NCI-H1436 treated with DMSO at 0.1 percent for 48 hours (cell line): ENCODE data around the gene NAV2.

Experiments used
- DNase-seq: peaks from one replicate; lab custom pipeline; 2025; lab: John Stamatoyannopoulos, UW

NAV2 gene

DNA sequence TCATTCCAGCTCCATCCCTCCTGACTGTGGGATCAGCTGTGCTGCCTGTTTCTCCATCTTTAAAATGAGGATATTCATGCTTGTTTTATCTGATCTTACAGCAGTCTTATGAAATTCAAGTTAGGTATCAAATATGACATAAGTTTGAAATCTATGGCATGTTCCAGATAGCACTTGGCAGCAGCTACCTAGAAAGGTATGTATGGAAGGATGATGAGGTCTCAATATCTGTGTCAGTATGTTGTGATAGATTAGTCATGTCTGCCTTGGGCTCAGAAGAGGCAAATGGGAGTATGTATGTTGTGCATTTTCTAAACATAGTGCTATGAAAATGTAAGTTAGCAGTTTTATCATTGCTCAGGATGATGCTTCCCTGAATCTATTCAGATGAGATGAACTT, 122.1 kb downstream of the NAV2 start:
- no peak for DNase-seq

DNA sequence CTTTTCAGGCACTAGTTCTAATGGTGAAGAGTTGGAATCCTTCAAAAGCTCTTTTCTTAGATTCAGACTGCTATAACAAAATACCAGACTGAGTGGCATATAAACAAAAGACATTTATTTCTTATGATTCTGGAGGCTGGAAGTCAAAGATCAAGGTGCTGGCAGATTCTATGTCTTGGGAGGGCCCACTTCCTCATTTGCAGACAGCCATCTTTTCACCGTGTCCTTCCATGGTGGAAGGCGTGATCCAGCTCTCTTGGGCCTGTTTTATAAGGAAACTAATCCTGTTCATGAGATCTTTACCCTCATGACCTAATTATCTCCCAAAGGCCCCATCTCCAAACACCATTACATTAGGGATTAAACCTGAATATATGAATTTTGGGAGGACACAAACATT, 124.0 kb downstream of the NAV2 start:
- no peak for DNase-seq

DNA sequence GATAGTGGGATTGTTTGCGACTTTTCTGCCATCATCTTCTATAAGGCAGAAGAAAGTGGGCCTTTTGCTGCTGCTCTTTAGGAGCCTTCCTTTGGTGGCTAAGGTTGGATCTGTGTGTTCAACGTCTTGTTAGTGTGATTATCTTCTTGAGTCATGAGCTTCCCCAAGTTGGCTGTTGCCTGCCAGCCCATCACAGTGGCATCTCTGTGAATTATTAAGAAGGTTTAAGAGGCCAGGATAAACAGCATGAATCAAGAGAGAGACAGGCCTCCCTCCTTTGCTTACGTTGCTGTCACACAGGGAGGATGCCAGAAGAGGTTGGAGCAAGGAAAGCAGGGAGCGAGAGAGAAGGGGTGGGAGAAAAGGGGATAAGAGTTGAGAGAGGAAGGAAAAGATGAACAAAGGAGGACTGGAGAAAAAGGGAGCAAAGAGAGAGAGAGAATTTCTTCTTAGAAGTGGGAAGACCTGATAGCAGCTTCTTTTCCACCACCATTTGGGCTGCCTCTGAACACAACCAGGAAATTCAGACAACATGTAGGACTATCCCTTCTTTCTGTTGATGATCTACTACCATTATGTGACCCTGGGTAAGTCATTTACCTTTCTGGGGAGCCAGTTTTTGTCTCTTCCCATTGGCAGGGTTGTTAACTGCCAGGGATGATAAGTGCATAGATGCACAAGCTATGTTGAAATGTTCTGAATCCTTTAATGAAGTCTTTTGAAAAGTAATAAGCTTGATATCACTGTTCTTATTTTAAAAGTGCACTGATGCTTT, 126.5 kb downstream of the NAV2 start:
- no peak for DNase-seq

DNA sequence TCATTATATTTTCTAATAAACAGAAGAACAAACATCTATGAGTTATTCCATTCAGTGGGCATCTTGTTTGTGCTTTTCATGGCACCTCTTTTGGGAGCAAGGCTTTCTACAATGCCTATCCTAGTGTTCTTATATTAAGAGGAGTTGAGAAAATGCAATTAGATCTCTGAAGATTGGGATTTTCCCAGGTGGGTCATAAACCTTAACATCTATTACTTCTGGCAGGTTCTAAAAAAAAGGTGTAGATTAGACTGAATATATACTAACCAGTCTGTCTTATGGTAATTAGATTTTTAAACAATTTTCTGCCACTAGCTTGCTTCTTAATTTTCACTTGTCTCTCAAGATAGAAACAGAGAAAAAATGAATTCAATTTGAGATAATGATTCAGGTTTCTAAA, 128.3 kb downstream of the NAV2 start:
- DNase-seq = no peak

DNA sequence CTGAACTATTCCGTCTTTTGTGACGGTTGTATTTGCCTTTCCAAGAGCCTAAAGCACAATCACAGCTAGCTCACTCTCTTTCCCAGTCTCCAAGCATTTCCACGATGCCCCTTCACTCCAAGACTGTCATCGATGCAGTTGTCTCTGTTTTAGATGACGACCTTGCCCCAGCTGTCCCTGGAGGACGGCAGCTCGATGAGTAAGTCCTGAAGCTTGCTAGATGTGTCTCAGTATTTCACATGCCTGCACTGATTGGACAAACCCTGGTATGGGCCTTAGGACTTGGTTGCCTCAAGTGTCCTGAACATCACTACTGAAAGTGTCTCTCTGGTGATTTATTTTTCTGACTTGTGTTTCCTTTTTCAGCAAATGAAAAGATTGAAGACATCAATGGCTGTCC, 129.9 kb downstream of the NAV2 start:
- DNase-seq = no peak

DNA sequence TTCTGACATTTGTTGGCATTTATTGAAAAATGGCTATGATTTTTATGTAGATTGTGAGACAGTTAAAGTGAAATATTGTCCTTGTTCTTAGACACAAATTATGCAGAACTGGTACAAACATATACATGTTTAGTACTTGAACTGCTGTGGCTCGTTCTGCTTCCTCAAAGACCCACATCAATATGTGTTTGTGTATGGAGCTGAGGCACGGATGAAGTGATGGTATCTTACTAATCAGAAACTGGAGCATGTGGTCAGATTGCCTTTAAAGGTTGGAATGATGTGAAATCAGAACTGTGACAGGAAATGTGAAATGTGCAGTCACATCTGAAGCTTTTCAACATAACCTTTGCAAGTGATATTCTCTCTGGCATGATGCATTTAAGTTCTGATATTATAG, 130.4 kb downstream of the NAV2 start:
- DNase-seq = no peak

DNA sequence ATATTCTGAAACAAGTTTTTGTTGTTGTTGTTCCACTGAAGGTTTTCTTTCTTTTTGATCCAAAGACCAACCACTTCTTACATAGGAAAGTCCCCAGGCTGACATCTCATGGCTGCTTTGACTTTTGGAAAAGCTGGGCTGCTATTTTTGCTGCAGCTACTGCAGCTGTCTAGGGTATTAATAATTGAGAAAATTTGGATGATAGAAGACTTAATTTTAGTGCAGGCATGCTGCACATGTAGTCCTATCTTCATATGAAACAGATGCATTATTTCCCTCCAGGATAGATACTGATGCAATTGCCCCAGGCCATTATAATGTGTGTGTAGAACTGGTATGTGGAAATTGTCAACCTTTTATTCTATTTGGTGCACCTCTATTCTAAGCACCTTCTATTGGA, 131.4 kb downstream of the NAV2 start:
- no peak for DNase-seq

DNA sequence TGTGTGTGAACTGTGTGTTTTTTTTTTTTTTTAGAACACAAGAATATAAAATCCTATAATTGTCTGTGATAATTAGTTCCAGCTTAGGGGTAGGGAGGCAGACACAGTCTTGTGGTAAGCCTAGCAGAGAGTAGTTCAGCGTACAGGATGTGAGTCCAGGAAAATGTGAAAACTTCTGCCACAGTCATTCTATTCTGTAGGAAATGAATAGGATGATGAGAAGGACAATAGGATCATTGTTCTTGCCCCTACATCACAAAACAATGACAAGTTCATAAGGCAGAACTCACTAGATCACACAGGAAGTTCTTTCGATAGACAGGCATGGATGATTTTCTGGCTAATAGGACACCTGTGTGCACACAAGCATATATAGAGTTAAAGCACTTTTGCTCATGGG, 132.2 kb downstream of the NAV2 start:
- no peak for DNase-seq

DNA sequence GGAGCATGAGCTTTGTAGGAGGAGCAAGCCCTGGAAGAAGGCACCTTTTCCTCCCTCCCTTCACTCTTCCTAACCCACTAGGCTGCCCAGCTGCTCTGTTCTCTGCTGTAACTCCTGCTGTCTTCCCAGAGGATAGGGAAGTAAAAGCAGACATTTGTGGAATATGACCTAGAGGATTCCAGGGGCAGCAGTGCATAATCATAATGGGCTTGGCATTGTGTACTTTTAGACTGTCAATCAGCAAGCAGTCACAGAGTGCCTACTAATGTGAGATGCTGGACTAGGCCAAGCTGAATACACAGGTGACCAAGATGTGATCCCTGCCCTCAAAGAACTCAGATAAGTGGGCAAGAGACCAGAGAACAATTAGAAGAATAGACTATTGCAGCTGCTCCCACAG, 133.0 kb downstream of the NAV2 start:
- DNase-seq = no peak

DNA sequence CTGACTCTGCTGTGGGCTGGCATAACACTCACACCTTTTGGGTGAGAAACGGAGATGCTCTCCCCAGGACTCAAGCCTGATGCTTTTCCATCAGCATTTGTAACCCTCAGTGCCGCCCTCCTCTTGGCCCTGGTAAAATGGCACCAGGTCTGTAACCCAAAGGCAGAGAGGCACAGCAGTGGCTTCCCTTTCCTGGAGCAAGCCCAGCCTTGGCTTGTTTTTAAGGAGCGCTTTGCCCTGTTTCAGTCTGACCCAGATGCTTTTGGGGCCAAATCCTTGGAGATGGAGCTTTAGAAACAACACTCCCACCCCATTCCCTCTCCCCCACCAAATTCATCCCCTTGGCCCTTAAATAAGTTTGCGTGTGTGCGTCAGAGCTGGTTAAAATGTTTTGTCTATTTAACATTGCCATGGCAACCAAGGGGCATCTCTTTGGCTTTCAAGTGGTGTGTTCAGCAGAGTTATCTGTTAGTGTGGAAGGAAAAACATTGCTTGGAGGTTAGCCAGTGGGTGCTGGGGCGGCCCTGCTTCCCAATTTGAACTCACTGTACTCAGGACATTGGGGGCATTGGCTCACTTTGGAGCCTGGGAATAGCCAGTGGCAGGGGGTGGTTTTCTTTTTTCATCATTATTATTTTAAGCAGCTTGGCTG, 134.1 kb downstream of the NAV2 start:
- DNase-seq = no peak

DNA sequence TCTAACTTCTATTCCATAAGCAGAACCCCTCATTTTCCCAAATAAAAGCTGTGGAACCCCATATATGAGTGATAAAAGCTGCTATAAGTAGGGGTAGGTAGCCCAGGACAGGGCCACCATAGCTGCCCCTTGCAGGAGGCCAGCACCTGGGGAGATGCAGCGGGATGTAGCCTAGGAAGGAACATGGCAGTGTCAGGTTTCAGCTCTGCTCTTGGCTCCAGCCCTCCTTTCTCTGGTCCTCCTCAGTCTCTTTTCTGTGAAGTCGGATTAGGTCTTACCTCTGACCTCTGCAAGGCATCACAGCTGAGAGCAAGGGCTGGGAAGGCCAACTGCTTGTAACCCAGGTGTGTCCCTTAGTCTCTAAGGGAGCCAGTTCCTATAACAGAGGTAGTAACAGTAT, 135.6 kb downstream of the NAV2 start:
- no peak for DNase-seq

DNA sequence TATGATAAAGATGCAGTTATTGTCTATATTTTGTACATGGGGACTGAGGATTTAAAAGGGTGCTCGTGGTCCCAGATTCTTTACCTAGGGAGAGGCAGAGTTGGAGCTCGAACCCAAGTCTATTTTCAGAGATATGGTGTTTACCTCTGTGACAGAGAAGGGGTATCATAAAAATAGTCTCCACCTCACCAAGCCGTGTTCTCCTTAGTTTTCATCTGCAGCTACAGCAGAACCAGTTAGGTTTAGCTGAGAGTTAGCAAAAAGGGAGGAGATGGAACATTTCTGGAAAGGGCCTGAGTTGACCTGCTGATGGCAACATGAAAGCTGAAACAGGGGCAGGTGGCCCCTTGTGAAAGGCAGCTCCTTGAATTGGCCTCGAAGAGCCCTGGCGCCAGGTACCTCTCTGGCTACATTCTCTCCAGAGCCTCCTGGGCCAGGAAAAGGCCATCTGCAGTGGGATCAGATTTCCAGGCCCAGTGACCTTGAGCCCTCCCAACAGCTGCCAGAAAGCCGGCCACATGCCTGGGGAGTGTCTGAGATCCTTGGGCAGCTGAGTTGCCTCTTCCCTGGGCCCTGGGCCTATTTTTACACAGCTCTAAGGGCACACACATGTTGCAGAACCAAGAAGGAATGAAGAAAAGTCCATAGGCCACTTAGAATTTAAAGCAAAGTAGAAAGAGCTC, 136.6 kb downstream of the NAV2 start:
- no peak for DNase-seq

DNA sequence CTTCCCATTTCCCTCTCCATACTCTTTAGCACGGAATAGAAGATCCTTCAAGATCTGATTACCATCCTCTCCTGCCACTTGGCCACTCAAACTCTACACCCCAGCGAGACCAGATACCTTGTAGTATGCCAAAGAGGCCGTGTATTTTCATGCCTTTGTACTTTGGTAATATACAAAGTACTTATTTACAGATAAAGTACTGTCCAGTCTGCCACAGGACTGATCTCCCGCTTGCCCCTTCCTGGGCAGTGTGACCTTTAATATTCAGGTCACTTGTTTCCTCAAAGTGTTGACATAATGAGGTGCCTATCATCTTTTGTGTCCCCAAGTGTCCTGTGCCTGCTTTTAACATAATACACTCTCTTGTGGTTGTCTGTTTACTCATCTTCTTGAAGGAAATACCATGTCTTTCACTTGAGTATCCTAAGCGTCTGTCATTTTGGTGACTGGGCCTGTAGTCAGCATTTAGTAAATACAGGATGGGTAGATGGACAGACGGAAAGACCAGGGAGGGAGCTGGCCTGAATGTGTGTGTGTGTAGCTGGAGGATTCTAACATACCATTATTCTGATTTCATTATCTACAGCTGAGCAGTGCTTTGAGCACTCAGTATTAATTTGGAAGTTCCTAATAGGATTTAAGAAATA, 137.4 kb downstream of the NAV2 start:
- DNase-seq = no peak

DNA sequence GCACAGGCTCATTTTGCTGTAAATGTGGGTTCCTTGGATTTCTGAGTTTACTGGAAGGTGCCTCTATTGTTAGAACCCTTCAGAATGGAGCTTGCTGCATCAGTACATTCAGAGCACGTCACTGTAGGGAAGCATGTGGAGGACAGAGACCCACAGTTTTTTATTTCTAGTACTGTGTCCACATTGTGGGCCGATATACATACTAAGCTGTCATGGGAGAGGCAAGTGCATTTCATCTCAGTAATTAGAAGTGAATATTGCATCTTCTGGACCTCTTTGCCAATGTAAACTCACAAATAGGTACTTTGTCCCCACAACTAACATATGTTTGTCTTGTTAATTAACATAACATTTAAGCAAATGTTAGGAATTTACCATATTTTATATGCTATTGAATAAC, 139.7 kb downstream of the NAV2 start:
- no peak for DNase-seq

DNA sequence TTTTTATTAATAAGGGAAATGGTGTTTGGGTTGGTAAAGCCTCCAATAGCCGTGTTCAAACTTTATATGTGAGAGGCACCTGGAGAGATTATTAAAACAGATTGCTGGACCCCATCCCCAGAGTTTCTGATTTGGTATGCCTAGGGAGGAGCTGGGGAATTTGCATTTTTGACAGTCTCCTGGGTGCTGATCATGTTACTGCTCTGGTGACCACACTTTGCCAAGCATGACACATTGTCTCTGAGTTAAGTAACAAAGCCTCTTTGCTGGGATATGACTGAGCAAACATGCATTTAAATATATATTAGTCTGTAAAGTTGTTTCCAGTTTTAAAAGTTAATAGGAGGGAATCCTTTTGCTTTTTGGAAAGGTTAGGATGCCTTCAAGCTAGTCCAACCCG, 140.4 kb downstream of the NAV2 start:
- no peak for DNase-seq

DNA sequence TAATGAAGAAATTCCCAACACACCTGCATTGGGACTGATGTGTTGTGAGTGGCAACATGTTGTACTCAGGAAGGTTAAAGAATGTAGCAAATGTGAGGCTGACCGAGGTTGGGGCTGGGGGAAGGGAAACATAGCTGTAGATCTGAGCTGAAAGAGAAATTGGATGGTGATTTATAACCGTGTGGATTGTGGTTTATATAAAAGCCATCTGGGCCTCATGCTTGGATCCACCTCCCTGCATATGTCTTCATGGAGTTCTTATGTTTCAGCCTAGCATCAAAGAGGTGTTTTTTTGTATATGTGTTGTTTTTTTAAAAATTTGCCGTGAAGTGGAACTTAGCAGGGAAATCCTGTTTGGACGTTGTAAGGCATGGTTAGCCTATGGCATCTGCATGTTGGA, 141.3 kb downstream of the NAV2 start:
- no peak for DNase-seq

DNA sequence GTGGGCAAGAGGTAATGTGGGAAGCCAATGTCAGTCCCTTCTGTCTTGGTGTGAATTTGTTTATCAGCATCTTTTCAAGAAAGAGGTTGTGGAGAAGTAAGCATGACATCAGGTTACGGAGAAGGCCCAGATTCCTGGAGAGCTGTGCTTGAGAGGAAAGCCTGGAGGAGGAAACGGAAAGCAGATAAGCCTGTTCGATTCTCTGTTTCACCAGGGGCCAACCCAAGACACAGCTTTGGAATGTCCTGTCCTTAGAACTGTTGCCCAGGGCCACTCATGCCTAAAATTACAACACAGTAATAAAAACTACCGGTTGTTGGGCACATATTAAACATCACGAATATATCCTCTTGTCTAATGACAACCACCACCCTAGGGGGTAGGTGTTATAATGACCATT, 148.5 kb downstream of the NAV2 start:
- DNase-seq = no peak

DNA sequence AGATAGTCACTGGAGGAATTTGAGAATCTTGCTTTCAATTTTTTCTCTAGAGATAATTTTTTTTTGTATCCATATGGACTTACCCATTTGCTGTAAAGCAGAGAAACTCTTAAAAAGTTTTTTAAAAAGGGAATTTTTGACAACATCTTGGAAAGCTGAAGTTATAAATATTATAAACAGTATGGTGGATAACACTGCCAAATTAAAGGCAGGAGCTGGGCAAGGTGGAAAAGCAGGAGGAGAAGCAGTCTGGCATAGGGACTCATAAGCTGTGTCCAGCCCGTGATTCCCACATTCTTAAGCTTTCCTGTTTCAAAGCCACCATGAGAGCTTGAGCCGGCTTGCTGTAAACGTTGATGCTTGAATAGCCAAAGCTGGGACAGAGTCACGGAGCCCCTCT, 149.5 kb downstream of the NAV2 start:
- DNase-seq = no peak

DNA sequence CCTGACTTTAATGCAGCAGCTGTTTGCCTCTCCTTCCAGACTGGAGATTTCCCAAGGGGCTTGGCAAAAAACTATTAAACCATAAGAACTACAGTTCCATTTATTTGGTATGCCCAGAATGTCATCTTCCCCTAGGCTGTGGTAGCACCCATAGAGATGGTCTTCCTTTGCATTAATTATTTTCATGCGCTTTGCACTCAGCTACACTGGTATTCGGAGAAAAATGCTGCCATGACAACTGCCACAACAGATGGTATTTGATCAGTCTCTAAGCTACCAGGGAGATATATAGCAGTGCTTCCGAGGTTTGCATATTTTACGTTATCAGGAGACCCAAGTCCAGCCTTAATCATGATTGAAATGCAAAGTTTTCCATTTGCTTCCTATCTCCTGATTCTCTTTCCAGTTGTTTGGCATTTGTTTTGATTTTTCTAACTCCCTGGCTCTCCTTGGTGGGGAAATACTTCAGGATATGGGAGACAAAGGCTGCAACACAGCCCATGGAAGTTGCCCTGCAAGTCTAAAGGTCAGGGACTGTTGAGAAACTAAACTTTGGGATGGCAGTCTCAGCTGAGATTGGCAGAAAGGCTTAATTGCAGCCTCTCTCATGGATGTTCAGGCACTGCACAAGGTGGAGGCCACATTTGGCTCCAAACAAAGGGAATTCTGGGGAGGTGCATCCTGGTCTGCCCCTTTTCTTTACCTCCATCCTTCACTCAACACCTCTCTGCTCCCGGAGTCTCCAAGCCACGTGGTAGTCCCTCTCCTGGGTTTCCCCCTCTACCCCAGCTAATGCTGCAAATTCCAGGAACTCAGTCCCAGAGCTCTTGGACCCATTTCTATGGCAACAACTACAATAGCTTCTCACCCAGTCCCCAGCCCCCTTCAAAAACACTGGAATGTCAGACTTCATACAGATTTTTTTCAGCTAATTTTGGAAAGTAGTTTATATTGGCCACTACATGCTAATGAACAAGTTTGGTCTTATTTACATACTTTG, 151.8 kb downstream of the NAV2 start:
- DNase-seq = no peak

DNA sequence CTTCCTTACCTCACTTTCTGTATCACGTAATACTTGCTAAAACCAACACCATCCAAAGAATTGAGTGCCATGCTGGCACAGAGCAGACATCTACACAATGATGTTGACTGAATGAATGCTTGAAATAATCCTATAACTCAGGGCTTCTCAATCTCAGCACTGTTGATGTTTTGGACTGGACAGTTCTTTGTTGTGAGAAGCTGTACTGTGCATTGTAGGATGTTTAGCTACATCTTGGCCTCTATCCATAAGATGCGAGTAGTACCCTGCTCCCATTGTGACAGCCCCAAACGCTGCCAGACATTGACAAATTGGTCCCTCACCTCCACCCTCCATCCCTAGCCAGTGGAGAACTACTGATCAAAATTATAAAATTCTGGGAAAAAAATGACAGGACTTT, 153.4 kb downstream of the NAV2 start:
- no peak for DNase-seq

DNA sequence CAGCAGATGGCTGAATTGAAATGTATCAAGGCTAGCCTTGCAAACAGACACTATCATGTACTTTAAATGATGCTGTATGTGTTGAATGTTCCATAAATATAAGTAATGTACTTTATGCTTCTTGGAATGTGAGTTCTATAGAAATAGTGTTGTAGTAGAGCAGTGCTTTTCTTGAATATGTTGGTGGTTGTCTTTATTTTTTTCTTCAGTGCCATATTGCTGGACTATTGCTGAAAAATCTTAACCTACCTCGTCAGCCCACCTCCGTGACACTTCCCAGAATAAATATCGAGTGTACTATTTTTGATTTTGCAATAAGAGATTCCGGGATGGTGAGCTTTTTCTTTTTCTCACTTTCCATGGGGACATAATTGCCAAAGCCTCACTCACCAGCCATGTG, 153.9 kb downstream of the NAV2 start:
- DNase-seq = no peak

DNA sequence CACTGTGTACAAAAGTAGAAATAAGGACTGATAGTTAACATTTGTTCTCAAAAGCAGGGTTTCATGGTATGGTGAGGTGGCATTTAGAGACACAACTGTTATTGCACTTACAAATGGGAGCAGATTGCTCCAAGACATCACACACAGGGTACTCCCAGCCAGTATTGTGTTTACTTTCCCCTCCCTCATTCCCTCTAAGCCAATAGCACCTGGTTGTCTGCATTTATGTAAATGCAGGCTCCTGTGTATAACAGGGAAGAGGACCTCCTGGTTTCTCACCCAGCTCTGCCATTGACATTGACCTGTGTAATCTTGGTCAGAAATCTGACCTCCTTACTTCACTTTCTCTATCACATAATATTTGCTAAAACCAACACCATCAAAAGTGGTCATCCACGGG, 154.4 kb downstream of the NAV2 start:
- DNase-seq = no peak
